HG02610 (cell line): ENCODE results near the gene AURKB.
"Not testable (repeated sequence)": the region's sequence is repeated elsewhere in the genome, so short reads cannot be mapped to it uniquely, and the experiment has no call there.

Experiments
- ATAC-seq: cut with Tn5 transposase; IDR thresholded peaks from one replicate; pipeline ENCODE4 v1.9.1; 2021; ENCODE audit warnings: mild to moderate bottlenecking, moderate library complexity; ENCODE audit not compliant: unreplicated experiment

AURKB gene

GRCh38 chr17:8225813-8226535 lies 15.6 kb upstream of the AURKB start:
- no peak for ATAC-seq

- ATAC-seq: no peak
These were observed 14.8 kb upstream of the AURKB start for GRCh38 chr17:8224891-8225812.

- no peak for ATAC-seq
These were observed 13.2 kb upstream of the AURKB start for GRCh38 chr17:8223356-8224126.

GRCh38 chr17:8222630-8223355 lies 12.4 kb upstream of the AURKB start:
- peak; percentile 36 for ATAC-seq

- ATAC-seq: peak; percentile 27
These were observed 11.9 kb upstream of the AURKB start for GRCh38 chr17:8222380-8222629.

- ATAC-seq: peak; percentile 37
These were observed 11.4 kb upstream of the AURKB start for GRCh38 chr17:8221663-8222379.

- peak; percentile 23 for ATAC-seq
These were observed 10.6 kb upstream of the AURKB start for GRCh38 chr17:8220783-8221662.

GRCh38 chr17:8214000-8214399 lies 3.6 kb upstream of the AURKB start:
- ATAC-seq: not testable (repeated sequence)

- ATAC-seq: no peak
These were observed 2.2 kb upstream of the AURKB start for GRCh38 chr17:8212312-8213180.

- no peak for ATAC-seq
These were observed 535 bp upstream of the AURKB start for GRCh38 chr17:8210761-8211458.

GRCh38 chr17:8206536-8206935 lies 3.8 kb downstream of the AURKB start:
- no peak for ATAC-seq

- no peak for ATAC-seq
These were observed 5.4 kb downstream of the AURKB start for GRCh38 chr17:8204761-8205555.

- ATAC-seq: peak; percentile 33
These were observed 18.1 kb downstream of the AURKB start for GRCh38 chr17:8192070-8192815.

GRCh38 chr17:8190506-8190905 lies 19.9 kb downstream of the AURKB start:
- ATAC-seq: no peak

- peak; percentile 55 for ATAC-seq
These were observed 20.5 kb downstream of the AURKB start, which contains the start of gene BORCS6 for GRCh38 chr17:8189711-8190477. TSS of gene BORCS6 (minus strand) at chr17:8190180. CDS start at chr17:8190140, 40 bp downstream.
